PC-3 (cell line): ENCODE data around the gene POR. TPM values are rescaled to one million over a fixed set of nuclear protein-coding genes. Genes with fewer than 3 reads are reported as not detected.

Experiments used
- ATAC-seq: fragments of 200-7000 bp; cut with Tn5 transposase; 2 replicates; pipeline ENCODE4 v1.9.1; 2020; ENCODE audit warnings: mild to moderate bottlenecking, moderate library complexity
- BruUV-seq: library from RNA; stranded (reverse); fragments of 400-500 nt; replicated peaks from 2 replicates; lab custom pipeline; 2021; lab: Mats Ljungman, UMichigan
- CTCF ChIA-PET: fragments of 300-600 bp; sonication (Branson Sonifier 250); formaldehyde crosslinking; loops from one replicate; lab custom pipeline; 2022; ENCODE audit warnings: antibody characterized with exemption; lab: Charles Lee
- POLR2A ChIA-PET: fragments of 300-600 bp; sonication (Branson Sonifier 250); formaldehyde crosslinking; loops from one replicate; lab custom pipeline; 2022; ENCODE audit warnings: antibody characterized with exemption; ENCODE audit not compliant: unreplicated experiment; lab: Charles Lee
- DNase-seq: peaks from one replicate; pipeline ENCODE4 v3.0.0-alpha.2; 2015
- H2AFZ ChIP-seq: fragments of 300-600 bp; sonication (generic); 2 replicates; pipeline ENCODE4 v1.6.0; 2016; ENCODE audit warnings: antibody characterized with exemption, low read length
- H3F3A ChIP-seq: fragments of 300-600 bp; sonication (generic); one replicate; pipeline ENCODE4 v1.6.0; 2017; ENCODE audit warnings: antibody characterized with exemption, low read length, control low read depth, mild to moderate bottlenecking; ENCODE audit not compliant: unreplicated experiment
- H3K27ac ChIP-seq: fragments of 300-600 bp; sonication (generic); 2 replicates; pipeline ENCODE4 v1.5.1; 2016; ENCODE audit warnings: mild to moderate bottlenecking, low read length
- H3K27me3 ChIP-seq: fragments of 300-600 bp; sonication (generic); 2 replicates; pipeline ENCODE4 v1.6.1; 2016; ENCODE audit warnings: low read length, mixed read lengths
- H3K36me3 ChIP-seq: fragments of 300-600 bp; sonication (generic); 2 replicates; pipeline ENCODE4 v1.6.1; 2016; ENCODE audit warnings: low read depth, mixed run types, low read length, mixed read lengths
- H3K4me1 ChIP-seq: fragments of 300-600 bp; sonication (generic); 2 replicates; pipeline ENCODE4 v1.5.1; 2016; ENCODE audit warnings: low read length; ENCODE audit not compliant: insufficient read depth
- H3K4me2 ChIP-seq: fragments of 300-600 bp; sonication (generic); 2 replicates; pipeline ENCODE4 v1.6.0; 2016; ENCODE audit warnings: low read length
- H3K4me3 ChIP-seq: fragments of 300-600 bp; sonication (generic); 2 replicates; pipeline ENCODE4 v1.5.1; 2016; ENCODE audit warnings: mild to moderate bottlenecking, low read length, mixed read lengths
- H3K79me2 ChIP-seq: fragments of 300-600 bp; sonication (generic); 2 replicates; pipeline ENCODE4 v1.6.1; 2017; ENCODE audit warnings: low read length, mixed read lengths
- H3K9ac ChIP-seq: fragments of 300-600 bp; sonication (generic); 2 replicates; pipeline ENCODE4 v1.6.0; 2016; ENCODE audit warnings: mild to moderate bottlenecking, low read length
- H3K9me2 ChIP-seq: fragments of 300-600 bp; sonication (generic); replicated peaks from 2 replicates; pipeline ENCODE4 v1.6.1; 2016; ENCODE audit warnings: mixed run types, low read length, mixed read lengths
- H3K9me3 ChIP-seq: fragments of 300-600 bp; sonication (generic); 2 replicates; pipeline ENCODE4 v1.6.1; 2016; ENCODE audit warnings: low read length, mixed read lengths
- H4K20me1 ChIP-seq: fragments of 300-600 bp; sonication (generic); 2 replicates; pipeline ENCODE4 v1.6.1; 2016; ENCODE audit warnings: low read length, mixed read lengths
- EZH2 ChIP-seq: fragments of 300-600 bp; sonication (generic); IDR thresholded peaks from one replicate; pipeline ENCODE4 v1.6.1; 2017; ENCODE audit warnings: antibody characterized with exemption, mild to moderate bottlenecking, low read length; ENCODE audit not compliant: unreplicated experiment
- EZH2phosphoT487 ChIP-seq: fragments of 300-600 bp; sonication (generic); IDR thresholded peaks from 2 replicates; pipeline ENCODE4 v1.6.1; 2018; ENCODE audit warnings: mild to moderate bottlenecking, antibody characterized with exemption, low read length, borderline replicate concordance
- intact Hi-C: fragments of 100-400 bp; cut with micrococcal nuclease; formaldehyde crosslinking; loops from 2 replicates; pipeline ENCODE4 v1.9.0; 2023
- total RNA-seq: library from RNA; depleted of rRNA; stranded (reverse); fragments of >200 nt; gene quantifications from 2 replicates; pipeline ENCODE4 v1.2.3, GENCODE V29; 2014
- TF ChIP-seq, protein P1 (sequence below): fragments of 300-600 bp; sonication (generic); conservative IDR thresholded peaks from 2 replicates; pipeline ENCODE4 v1.5.1; 2017; ENCODE audit warnings: antibody characterized with exemption, low read depth, mild to moderate bottlenecking, low read length

POR gene
- total RNA-seq, 1 experiment from 2014 or later = 112 TPM

DNA sequence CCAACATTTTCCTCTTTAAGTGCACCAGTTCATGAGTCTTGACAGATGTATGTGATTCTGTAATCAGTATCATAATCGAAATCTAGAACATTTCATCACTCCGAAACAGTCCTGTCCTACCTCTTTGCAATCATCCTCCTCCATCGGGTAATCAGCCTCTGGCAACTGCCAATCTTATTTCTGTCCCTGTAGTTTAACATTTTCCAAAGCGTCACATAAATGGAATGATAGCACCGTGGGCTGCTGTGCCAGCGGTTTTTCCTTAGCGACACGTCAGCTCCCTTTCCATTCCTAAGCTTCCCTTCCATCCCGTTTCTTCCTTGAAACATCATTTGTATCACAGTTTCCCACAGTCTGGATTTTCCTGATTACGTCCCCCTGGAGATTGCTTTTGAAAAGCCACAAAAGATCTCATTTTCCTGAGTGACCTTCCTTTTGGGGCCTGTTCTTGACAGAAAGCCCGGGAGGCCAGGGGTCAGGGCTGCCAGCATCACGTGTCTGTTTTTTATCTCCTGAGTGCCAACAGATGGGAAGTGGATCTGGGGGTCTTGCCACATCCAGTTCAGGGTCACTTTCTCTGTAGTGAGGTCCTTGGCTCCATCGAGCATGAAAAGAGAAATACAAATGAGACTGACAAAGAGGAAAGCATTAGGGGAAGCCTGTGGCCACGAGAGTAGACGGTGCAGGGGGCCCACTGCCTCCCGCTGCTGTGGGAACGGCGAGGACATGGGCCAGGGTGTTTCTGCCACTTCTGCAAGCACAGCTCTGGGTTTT lies 47.8 kb downstream of the POR start:
- Histone ChIP-seq H3K4me1 (peaks cover 6% of the 10 kb centered on the region; the same call in 1 of the 2 replicates), H3K9me2 (no peaks in the 10 kb centered on the region), H3K4me3 (no peak overlapping the region), H3K4me2 (no peak overlapping the region), H3K27ac (no peak overlapping the region), H3K9me3 (no peaks in the 10 kb centered on the region), H3K36me3 (peaks cover 2% of the 10 kb centered on the region), H3K79me2 (no peaks in the 10 kb centered on the region), H2AFZ (no peak overlapping the region), H3K9ac (no peak overlapping the region), H3F3A (no peaks in the 10 kb centered on the region), H3K27me3 (no peaks in the 10 kb centered on the region), H4K20me1 (no peaks in the 10 kb centered on the region)
- ChIA-PET CTCF (no interaction called here), POLR2A (no interaction called here)
- ATAC-seq (no peak), DNase-seq (no peak)
- BruUV-seq = no TSS peak
- TF ChIP-seq, protein P1, sequence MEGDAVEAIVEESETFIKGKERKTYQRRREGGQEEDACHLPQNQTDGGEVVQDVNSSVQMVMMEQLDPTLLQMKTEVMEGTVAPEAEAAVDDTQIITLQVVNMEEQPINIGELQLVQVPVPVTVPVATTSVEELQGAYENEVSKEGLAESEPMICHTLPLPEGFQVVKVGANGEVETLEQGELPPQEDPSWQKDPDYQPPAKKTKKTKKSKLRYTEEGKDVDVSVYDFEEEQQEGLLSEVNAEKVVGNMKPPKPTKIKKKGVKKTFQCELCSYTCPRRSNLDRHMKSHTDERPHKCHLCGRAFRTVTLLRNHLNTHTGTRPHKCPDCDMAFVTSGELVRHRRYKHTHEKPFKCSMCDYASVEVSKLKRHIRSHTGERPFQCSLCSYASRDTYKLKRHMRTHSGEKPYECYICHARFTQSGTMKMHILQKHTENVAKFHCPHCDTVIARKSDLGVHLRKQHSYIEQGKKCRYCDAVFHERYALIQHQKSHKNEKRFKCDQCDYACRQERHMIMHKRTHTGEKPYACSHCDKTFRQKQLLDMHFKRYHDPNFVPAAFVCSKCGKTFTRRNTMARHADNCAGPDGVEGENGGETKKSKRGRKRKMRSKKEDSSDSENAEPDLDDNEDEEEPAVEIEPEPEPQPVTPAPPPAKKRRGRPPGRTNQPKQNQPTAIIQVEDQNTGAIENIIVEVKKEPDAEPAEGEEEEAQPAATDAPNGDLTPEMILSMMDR = no peak
- intact Hi-C loops = no loop called here

DNA sequence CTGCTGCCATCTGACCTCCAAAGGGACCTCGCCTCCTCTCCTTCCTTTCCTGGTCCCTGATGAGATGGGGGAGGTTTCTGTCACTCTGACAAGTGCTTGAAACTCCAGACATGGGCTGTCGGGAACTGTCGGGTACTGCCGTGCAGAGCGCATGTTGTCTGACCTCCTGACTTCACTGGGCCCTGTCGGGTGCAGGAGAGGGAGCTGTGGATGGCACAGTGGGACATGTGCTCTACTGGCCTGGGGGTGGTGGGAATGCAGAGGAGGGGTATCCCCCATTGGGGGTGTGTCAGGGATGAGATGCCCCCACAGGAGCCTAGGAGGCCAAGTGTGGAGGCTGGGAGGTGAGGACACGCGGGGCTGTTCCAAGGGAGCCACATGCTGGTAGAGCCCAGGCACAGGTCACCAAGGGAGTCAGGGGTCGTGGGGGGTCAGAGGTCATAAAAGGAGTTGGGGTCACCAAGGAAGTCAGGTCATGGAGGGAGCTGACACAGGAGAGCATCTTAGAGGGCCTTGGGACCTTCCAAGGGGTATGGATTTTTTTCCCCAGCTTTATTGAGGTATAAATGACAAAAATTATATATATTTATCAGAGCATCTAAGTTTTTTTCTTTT lies 48.5 kb downstream of the POR start:
- POLR2A ChIA-PET = no interaction called here
- no peak for ATAC-seq
- H3K9ac ChIP-seq = no peak overlapping the region

DNA sequence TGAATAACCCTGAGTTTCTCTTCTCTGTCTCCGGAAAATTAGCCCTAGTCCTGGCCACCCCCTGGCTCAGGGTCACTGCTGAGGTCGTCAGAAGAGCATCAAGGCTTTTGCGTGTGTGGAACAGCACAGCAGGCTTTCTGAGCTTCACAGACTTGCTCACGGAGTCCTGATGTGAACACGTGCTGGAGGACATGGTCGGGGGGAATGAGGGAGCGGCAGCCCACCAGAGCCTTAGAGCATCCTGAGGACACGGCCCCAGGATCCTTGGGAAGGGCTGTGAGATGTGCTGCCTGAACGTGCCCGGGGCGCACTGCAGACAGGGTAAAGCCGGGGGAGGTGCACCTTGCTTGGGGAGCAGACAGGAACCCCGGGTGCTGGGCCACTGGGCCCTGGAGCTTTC lies 50.7 kb downstream of the POR start:
- intact Hi-C loops = no loop called here
- Histone ChIP-seq H3F3A (no peaks in the 10 kb centered on the region), H4K20me1 (no peaks in the 10 kb centered on the region), H3K9me3 (no peaks in the 10 kb centered on the region), H3K4me1 (no peaks in the 10 kb centered on the region), H3K79me2 (no peaks in the 10 kb centered on the region), H2AFZ (no peak overlapping the region), H3K27me3 (no peaks in the 10 kb centered on the region), H3K36me3 (no peaks in the 10 kb centered on the region), H3K4me2 (no peak overlapping the region), H3K4me3 (no peak overlapping the region), H3K9ac (no peak overlapping the region), H3K27ac (no peak overlapping the region), H3K9me2 (no peaks in the 10 kb centered on the region)
- ChIA-PET POLR2A (no interaction called here), CTCF (no interaction called here)
- no peak for DNase-seq
- ATAC-seq = no peak
- BruUV-seq = no TSS peak
- no peak for TF ChIP-seq EZH2
- TF ChIP-seq, protein P1 = no peak
- TF ChIP-seq EZH2phosphoT487 = no peak

More for the DNA sequence above, 48.5 kb downstream of the POR start:
- no peaks in the 10 kb centered on the region for H3K9me2 ChIP-seq
- no peaks in the 10 kb centered on the region for H4K20me1 ChIP-seq
- H3K4me2 ChIP-seq = no peak overlapping the region
- intact Hi-C loops = no loop called here
- H3K9me3 ChIP-seq = no peaks in the 10 kb centered on the region
- no peak overlapping the region for H2AFZ ChIP-seq
- H3K27ac ChIP-seq = no peak overlapping the region
- no peak for DNase-seq
- no peaks in the 10 kb centered on the region; the same call in 1 of the 2 replicates for H3K36me3 ChIP-seq
- no peaks in the 10 kb centered on the region for H3K79me2 ChIP-seq
- CTCF ChIA-PET = no interaction called here
- no peaks in the 10 kb centered on the region for H3K27me3 ChIP-seq
- no TSS peak for BruUV-seq
- no peak overlapping the region for H3K4me3 ChIP-seq
- H3K4me1 ChIP-seq = peaks cover 5% of the 10 kb centered on the region; the same call in 1 of the 2 replicates
- no peaks in the 10 kb centered on the region for H3F3A ChIP-seq
- no peak for TF ChIP-seq EZH2
- no peak for TF ChIP-seq EZH2phosphoT487
- TF ChIP-seq, protein P1 = no peak
